ENCODE data around the gene FEZF2. TPM values are rescaled to one million over a fixed set of nuclear protein-coding genes. Genes with fewer than 3 reads are reported as not detected.

The FEZF2 gene
- polyA plus RNA-seq, 2 donors = not detected

DNA sequence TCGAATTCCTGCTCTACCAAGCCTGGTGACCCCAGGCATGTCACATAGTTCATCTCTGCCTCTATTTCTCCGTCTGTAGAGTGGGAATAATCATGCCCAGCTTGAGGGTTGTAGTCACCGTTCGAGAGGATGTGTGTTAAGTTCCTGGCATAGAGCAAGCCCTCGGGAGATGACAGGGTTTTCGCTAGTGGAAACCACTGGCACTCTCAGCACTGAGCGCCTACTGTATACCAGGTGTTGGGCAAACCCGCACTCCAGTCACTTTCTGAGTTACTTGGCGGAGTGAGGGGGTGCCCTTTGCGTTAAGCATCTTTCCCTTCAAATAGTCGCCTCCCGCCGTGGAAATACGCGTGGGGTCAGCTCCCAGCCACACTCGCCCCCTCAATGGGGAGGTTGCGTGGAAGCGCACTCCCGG lies 5.1 kb downstream of the FEZF2 start:
- Histone ChIP-seq H3K9me3 (ENCODE audit: control insufficient read depth in 2 of 2, insufficient read depth in 1 of 2, low read depth in 1 of 2, low read length in 1 of 2) (peaks cover 0 to 6% of the 10 kb centered on the region in 2 donors), H3K4me1 (ENCODE audit: control insufficient read depth in 2 of 2, insufficient read depth in 2 of 2, low read length in 1 of 2) (peaks cover 0 to 10% of the 10 kb centered on the region in 2 donors), H3K4me3 (ENCODE audit: low read depth in 1 of 2, low read length in 2 of 2) (no peak overlapping the region), H3K27ac (ENCODE audit: low read depth in 2 of 2, low read length in 1 of 2) (no peak overlapping the region), H3K36me3 (ENCODE audit: control insufficient read depth in 2 of 2, insufficient read depth in 2 of 2, low read length in 1 of 2) (no peaks in the 10 kb centered on the region), H3K27me3 (ENCODE audit: control insufficient read depth in 1 of 2, insufficient read depth in 2 of 2, low read length in 2 of 2) (peaks cover 9 to 48% of the 10 kb centered on the region in 2 donors)
- 11 to 16% methylated on average over 19 of the region's 19 CpGs for WGBS, 2 donors

DNA sequence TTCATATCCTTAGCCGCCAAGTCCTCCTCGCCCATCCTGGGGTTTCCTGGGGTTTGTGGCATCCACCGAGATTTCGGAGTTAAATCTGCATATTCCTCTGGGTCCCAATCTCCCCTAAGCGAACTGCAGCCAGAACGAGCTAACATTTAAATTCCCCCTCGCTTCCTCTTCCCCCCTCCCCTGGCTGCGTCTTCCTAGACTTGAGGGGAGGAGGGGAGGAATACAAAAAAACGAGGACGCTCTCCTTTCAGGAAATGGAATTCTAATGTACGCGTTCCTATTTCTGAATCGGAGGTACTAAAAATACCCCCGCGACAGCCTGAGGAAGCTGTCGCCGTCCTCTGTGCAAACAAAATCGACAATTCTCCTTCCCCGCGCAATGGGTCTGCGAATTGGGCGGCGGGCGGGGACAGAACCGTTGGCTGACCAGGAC lies 5.6 kb downstream of the FEZF2 start:
- no peak overlapping the region for H3K27ac ChIP-seq (ENCODE audit: low read depth in 2 of 2, low read length in 1 of 2)
- peaks cover 0 to 8% of the 10 kb centered on the region in 2 donors for H3K9me3 ChIP-seq (ENCODE audit: control insufficient read depth in 2 of 2, insufficient read depth in 1 of 2, low read depth in 1 of 2, low read length in 1 of 2)
- H3K27me3 ChIP-seq (ENCODE audit: control insufficient read depth in 1 of 2, insufficient read depth in 2 of 2, low read length in 2 of 2) = peaks cover 6 to 44% of the 10 kb centered on the region in 2 donors
- WGBS, 2 donors = 5 to 9% methylated on average over 24 to 25 of the region's 25 CpGs
- no peak overlapping the region for H3K4me3 ChIP-seq (ENCODE audit: low read depth in 1 of 2, low read length in 2 of 2)
- H3K4me1 ChIP-seq (ENCODE audit: control insufficient read depth in 2 of 2, insufficient read depth in 2 of 2, low read length in 1 of 2) = peaks cover 0 to 10% of the 10 kb centered on the region in 2 donors
- H3K36me3 ChIP-seq (ENCODE audit: control insufficient read depth in 2 of 2, insufficient read depth in 2 of 2, low read length in 1 of 2) = no peaks in the 10 kb centered on the region

DNA sequence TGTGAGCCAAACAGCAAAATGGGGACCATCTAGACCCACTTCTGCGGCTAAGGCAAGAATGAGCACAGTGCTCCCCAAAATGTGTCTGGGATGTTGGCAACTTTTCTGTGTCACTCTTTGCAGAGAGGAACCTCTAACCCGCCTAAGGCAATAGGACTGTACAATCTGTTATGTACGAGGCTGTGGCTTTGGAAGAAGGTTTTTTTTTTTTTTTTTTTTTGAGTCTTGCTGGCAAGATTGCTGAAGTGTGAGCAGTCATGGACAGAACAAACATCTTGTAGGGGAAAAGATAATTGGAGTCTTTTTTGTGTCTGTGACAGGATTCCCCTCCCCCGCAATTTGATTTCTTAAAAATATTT lies 7.2 kb downstream of the FEZF2 start:
- H3K27ac ChIP-seq (ENCODE audit: low read depth in 2 of 2, low read length in 1 of 2) = no peak overlapping the region
- H3K9me3 ChIP-seq (ENCODE audit: control insufficient read depth in 2 of 2, insufficient read depth in 1 of 2, low read depth in 1 of 2, low read length in 1 of 2) = peaks cover 0 to 4% of the 10 kb centered on the region in 2 donors
- peaks cover 3 to 33% of the 10 kb centered on the region in 2 donors for H3K27me3 ChIP-seq (ENCODE audit: control insufficient read depth in 1 of 2, insufficient read depth in 2 of 2, low read length in 2 of 2)
- H3K4me3 ChIP-seq (ENCODE audit: low read depth in 1 of 2, low read length in 2 of 2) = no peak overlapping the region
- H3K4me1 ChIP-seq (ENCODE audit: control insufficient read depth in 2 of 2, insufficient read depth in 2 of 2, low read length in 1 of 2) = peaks cover 0 to 2% of the 10 kb centered on the region in 2 donors
- 32 to 34% methylated on average over 4 of the region's 4 CpGs for WGBS, 2 donors
- no peaks in the 10 kb centered on the region for H3K36me3 ChIP-seq (ENCODE audit: control insufficient read depth in 2 of 2, insufficient read depth in 2 of 2, low read length in 1 of 2)

DNA sequence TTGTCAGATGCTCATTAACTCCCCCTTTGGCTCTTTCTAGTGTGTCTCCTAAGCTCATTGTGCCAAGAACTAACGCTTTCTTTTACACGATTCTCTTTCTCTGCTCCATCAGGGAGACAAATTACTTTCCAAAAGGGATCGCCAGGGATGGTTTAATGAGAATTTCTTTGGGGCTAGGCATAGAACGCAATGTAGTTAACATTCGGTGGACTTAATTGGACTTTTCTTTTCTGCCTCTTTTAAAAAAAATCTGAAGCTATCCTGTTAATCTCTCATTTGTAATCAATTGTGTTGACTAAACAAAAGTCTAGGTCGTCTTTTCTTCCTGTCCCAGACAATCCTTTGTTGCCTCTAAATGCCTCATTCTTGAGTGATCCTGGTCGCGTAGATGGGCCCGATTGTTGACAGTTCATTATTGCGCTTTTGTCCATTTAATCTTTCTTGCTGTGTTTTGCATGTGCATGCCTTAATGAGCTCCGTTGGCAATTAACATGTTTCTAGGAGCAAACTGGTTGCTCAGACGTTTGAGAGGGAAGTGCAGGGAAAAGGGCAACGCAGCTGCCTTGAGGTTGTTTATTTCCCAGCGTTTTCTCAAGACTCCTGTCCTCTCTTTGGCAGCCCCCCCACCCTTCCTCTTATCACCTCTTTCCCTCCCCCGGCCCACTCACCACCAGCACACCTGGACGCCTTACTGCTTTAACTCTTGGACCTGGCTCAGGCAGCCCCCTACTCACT lies 7.8 kb downstream of the FEZF2 start:
- Histone ChIP-seq H3K27ac (ENCODE audit: low read depth in 2 of 2, low read length in 1 of 2) (no peak overlapping the region), H3K4me1 (ENCODE audit: control insufficient read depth in 2 of 2, insufficient read depth in 2 of 2, low read length in 1 of 2) (no peaks in the 10 kb centered on the region), H3K4me3 (ENCODE audit: low read depth in 1 of 2, low read length in 2 of 2) (no peak overlapping the region), H3K27me3 (ENCODE audit: control insufficient read depth in 1 of 2, insufficient read depth in 2 of 2, low read length in 2 of 2) (peaks cover 0 to 30% of the 10 kb centered on the region in 2 donors), H3K36me3 (ENCODE audit: control insufficient read depth in 2 of 2, insufficient read depth in 2 of 2, low read length in 1 of 2) (no peaks in the 10 kb centered on the region), H3K9me3 (ENCODE audit: control insufficient read depth in 2 of 2, insufficient read depth in 1 of 2, low read depth in 1 of 2, low read length in 1 of 2) (peaks cover 0 to 2% of the 10 kb centered on the region in 2 donors)
- 30 to 37% methylated on average over 16 of the region's 16 CpGs for WGBS, 2 donors

DNA sequence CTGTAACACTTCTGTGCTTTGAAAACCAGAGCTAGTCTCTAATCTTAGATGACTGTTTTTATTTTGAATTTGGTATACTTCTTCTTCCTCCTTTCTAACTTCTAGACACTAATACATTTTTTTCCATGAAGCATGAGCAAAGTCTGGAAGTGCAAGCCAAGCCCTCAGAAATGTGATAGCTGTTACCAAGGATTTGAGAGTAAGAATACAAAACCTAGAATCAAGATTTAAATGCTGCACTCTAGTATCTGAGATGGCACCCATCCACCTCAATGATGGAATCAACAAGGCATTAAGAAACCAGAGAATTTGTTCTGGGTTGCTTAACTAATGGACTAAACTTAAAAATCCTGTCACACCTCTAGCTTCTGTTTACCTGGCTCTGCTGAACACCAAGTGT lies 9.2 kb downstream of the FEZF2 start:
- peaks cover 0 to 17% of the 10 kb centered on the region in 2 donors for H3K27me3 ChIP-seq (ENCODE audit: control insufficient read depth in 1 of 2, insufficient read depth in 2 of 2, low read length in 2 of 2)
- no peak overlapping the region for H3K27ac ChIP-seq (ENCODE audit: low read depth in 2 of 2, low read length in 1 of 2)
- H3K9me3 ChIP-seq (ENCODE audit: control insufficient read depth in 2 of 2, insufficient read depth in 1 of 2, low read depth in 1 of 2, low read length in 1 of 2) = peaks cover 0 to 2% of the 10 kb centered on the region in 2 donors
- no peak overlapping the region for H3K4me3 ChIP-seq (ENCODE audit: low read depth in 1 of 2, low read length in 2 of 2)
- H3K36me3 ChIP-seq (ENCODE audit: control insufficient read depth in 2 of 2, insufficient read depth in 2 of 2, low read length in 1 of 2) = no peaks in the 10 kb centered on the region
- H3K4me1 ChIP-seq (ENCODE audit: control insufficient read depth in 2 of 2, insufficient read depth in 2 of 2, low read length in 1 of 2) = no peaks in the 10 kb centered on the region

DNA sequence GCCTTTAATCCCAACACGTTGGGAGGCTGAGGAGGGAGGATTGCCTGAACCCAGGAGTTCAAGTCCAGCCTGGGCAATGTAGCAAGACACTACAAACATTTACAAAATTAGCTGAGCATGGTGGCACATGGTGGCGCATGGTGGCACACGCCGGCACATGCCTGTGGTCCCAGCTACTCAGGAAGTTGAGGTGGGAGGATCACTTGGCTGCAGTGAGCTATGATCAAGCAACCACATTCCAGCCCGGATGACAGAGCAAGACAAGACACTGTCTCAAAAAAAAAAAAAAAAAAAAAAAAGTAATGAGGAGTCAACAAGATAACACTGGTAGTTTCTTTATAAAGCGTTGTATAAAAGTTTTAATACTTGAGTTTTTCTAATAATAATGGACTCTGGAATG lies 10.1 kb downstream of the FEZF2 start:
- Histone ChIP-seq H3K9me3 (ENCODE audit: control insufficient read depth in 2 of 2, insufficient read depth in 1 of 2, low read depth in 1 of 2, low read length in 1 of 2) (peaks cover 0 to 2% of the 10 kb centered on the region in 2 donors), H3K27ac (ENCODE audit: low read depth in 2 of 2, low read length in 1 of 2) (no peak overlapping the region), H3K36me3 (ENCODE audit: control insufficient read depth in 2 of 2, insufficient read depth in 2 of 2, low read length in 1 of 2) (no peaks in the 10 kb centered on the region), H3K4me3 (ENCODE audit: low read depth in 1 of 2, low read length in 2 of 2) (no peak overlapping the region), H3K27me3 (ENCODE audit: control insufficient read depth in 1 of 2, insufficient read depth in 2 of 2, low read length in 2 of 2) (peaks cover 0 to 13% of the 10 kb centered on the region in 2 donors), H3K4me1 (ENCODE audit: control insufficient read depth in 2 of 2, insufficient read depth in 2 of 2, low read length in 1 of 2) (no peaks in the 10 kb centered on the region)
- 80% methylated on average over 6 of the region's 6 CpGs for WGBS, 2 donors

DNA sequence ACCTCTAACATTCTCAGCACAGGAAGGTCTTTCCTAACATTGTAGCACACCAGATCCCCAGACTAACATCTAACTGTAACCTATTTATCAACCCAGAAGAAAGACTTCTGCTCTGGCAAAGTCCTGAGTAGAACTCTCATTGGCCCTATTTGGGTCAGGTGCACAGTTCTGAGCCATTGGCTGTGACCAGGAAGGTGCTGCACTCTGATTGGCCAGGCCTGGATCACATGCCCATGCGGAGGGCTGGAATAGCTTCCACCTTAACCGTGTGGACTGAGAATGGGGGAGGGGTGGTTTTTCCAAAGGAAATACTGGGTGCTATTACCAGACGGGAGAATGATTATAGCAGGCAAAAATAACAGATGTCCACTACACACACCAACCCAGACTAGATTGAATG lies 11.5 kb downstream of the FEZF2 start:
- 69 to 71% methylated on average over 3 of the region's 3 CpGs for WGBS, 2 donors
- Histone ChIP-seq H3K9me3 (ENCODE audit: control insufficient read depth in 2 of 2, insufficient read depth in 1 of 2, low read depth in 1 of 2, low read length in 1 of 2) (peaks cover 0 to 2% of the 10 kb centered on the region in 2 donors), H3K27ac (ENCODE audit: low read depth in 2 of 2, low read length in 1 of 2) (no peak overlapping the region), H3K4me3 (ENCODE audit: low read depth in 1 of 2, low read length in 2 of 2) (no peak overlapping the region), H3K4me1 (ENCODE audit: control insufficient read depth in 2 of 2, insufficient read depth in 2 of 2, low read length in 1 of 2) (no peaks in the 10 kb centered on the region), H3K27me3 (ENCODE audit: control insufficient read depth in 1 of 2, insufficient read depth in 2 of 2, low read length in 2 of 2) (peaks cover 0 to 6% of the 10 kb centered on the region in 2 donors), H3K36me3 (ENCODE audit: control insufficient read depth in 2 of 2, insufficient read depth in 2 of 2, low read length in 1 of 2) (no peaks in the 10 kb centered on the region)

DNA sequence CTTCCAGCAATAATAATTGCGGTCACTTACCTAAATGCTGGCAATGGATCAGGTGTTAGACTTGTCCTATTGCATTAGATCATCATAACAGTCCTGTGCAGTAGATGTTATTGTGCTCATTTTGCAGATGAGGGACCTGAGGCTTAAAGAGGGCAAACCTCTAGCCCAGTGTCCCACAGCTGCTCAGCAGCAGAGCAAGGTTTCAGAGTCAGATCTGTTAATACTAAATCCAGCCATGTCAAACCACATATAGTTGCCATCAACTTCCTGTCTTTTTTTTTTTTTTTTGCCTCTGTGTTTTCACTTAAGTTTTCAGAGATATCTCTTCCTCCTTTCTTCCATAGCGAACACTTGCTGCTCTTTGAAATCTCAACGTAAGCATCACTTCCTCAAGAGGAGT lies 12.1 kb downstream of the FEZF2 start:
- Histone ChIP-seq H3K4me1 (ENCODE audit: control insufficient read depth in 2 of 2, insufficient read depth in 2 of 2, low read length in 1 of 2) (no peaks in the 10 kb centered on the region), H3K4me3 (ENCODE audit: low read depth in 1 of 2, low read length in 2 of 2) (no peak overlapping the region), H3K36me3 (ENCODE audit: control insufficient read depth in 2 of 2, insufficient read depth in 2 of 2, low read length in 1 of 2) (no peaks in the 10 kb centered on the region), H3K27me3 (ENCODE audit: control insufficient read depth in 1 of 2, insufficient read depth in 2 of 2, low read length in 2 of 2) (peaks cover 0 to 3% of the 10 kb centered on the region in 2 donors), H3K27ac (ENCODE audit: low read depth in 2 of 2, low read length in 1 of 2) (no peak overlapping the region), H3K9me3 (ENCODE audit: control insufficient read depth in 2 of 2, insufficient read depth in 1 of 2, low read depth in 1 of 2, low read length in 1 of 2) (peaks cover 0 to 2% of the 10 kb centered on the region in 2 donors)
- 87 to 91% methylated on average over 3 of the region's 3 CpGs for WGBS, 2 donors

DNA sequence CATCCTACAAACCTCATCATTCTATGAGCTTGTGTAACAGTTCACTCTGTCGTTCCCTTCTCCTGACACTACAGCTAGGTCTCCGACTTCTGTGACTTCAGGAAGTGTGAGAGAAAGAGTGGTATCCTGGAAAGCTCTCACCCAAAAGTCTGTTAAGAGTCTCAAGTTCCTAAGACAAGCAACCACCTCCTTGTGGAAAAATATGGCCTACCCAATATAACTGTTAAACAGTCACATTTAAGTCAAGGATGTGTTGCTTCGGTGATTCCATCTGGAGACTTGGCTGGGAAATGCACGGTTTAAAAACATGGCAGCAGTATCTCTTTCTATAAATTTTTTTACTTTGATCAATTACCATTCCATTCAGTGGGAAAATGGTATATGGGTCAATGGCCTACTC lies 13.8 kb downstream of the FEZF2 start:
- Histone ChIP-seq H3K4me1 (ENCODE audit: control insufficient read depth in 2 of 2, insufficient read depth in 2 of 2, low read length in 1 of 2) (no peaks in the 10 kb centered on the region), H3K27ac (ENCODE audit: low read depth in 2 of 2, low read length in 1 of 2) (no peak overlapping the region), H3K36me3 (ENCODE audit: control insufficient read depth in 2 of 2, insufficient read depth in 2 of 2, low read length in 1 of 2) (no peaks in the 10 kb centered on the region), H3K27me3 (ENCODE audit: control insufficient read depth in 1 of 2, insufficient read depth in 2 of 2, low read length in 2 of 2) (peaks cover 0 to 3% of the 10 kb centered on the region in 2 donors), H3K9me3 (ENCODE audit: control insufficient read depth in 2 of 2, insufficient read depth in 1 of 2, low read depth in 1 of 2, low read length in 1 of 2) (peaks cover 0 to 2% of the 10 kb centered on the region in 2 donors), H3K4me3 (ENCODE audit: low read depth in 1 of 2, low read length in 2 of 2) (no peak overlapping the region)
- 82 to 83% methylated on average over 4 of the region's 4 CpGs for WGBS, 2 donors

DNA sequence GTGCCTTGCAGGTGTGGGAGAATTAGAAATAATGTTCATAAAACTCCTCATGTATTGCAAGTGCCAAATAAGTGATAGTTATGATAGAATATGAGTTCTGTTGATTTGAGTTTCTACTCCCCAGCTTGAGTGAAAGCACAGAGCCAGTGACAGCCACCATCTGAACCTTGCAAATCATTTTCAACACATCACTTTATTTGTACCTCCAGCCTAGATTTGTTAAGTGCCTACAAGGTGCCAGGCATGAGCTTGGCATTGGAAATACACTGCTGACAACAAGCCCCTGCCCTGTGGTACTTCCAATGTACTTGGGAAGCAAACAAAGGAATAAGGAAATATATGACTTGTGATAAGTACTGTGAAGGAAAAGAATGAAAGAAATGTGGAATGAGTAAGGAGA lies 17.0 kb downstream of the FEZF2 start:
- Histone ChIP-seq H3K4me1 (ENCODE audit: control insufficient read depth in 2 of 2, insufficient read depth in 2 of 2, low read length in 1 of 2) (no peaks in the 10 kb centered on the region), H3K27me3 (ENCODE audit: control insufficient read depth in 1 of 2, insufficient read depth in 2 of 2, low read length in 2 of 2) (peaks cover 0 to 4% of the 10 kb centered on the region in 2 donors), H3K9me3 (ENCODE audit: control insufficient read depth in 2 of 2, insufficient read depth in 1 of 2, low read depth in 1 of 2, low read length in 1 of 2) (no peaks in the 10 kb centered on the region), H3K36me3 (ENCODE audit: control insufficient read depth in 2 of 2, insufficient read depth in 2 of 2, low read length in 1 of 2) (no peaks in the 10 kb centered on the region), H3K27ac (ENCODE audit: low read depth in 2 of 2, low read length in 1 of 2) (no peak overlapping the region), H3K4me3 (ENCODE audit: low read depth in 1 of 2, low read length in 2 of 2) (no peak overlapping the region)

Measured in esophagus (tissue), 2 donors.